HG03354 (cell line): ENCODE data around the gene TREM1.

Experiments used
- ATAC-seq: cut with Tn5 transposase; IDR thresholded peaks from one replicate; pipeline ENCODE4 v1.9.1; 2021; ENCODE audit warnings: mild to moderate bottlenecking; ENCODE audit not compliant: unreplicated experiment, poor library complexity, severe bottlenecking

The TREM1 gene

DNA sequence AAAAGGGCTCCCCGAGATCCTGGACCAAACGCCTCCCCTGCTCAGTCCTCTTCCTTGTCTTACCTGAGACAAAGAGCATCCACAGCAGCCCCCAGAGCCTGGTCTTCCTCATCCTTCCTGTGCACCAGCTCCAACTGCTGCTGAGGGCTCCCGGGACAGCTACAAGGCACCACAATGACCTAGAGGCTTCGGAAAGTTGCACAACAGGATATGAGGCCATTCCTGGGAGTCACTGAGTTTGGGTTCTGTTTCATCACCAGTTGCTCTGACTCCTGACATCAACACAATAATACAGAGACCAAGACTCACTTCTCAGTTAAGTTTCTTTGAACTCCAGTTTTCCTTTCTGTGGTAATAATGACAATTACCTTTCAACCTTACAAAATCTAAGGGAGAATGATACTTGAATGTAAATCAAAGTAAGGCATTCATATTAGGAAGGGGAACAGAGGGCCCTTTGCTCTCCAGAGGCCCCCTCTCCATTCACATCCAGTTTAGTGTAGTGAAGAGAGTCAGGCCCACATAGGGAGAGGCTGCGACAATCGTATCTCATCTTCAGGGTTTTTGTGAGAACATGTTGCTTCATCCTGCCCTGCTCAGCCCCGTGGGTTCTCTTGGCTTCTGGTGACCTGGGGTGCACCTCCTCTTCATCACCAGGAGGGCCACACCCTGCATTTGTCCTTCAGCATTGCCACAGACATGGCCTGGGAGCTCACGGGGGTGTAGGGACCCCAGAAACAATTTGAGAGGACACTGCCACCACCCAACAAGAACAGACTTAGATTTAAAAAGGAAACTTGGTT lies at the start of gene TREM1:
Gene TREM1 (minus strand): TSS at position 139 of the 803 bp plus-strand sequence. CDS start 27 bp downstream, at position 112.
- ATAC-seq = no peak

DNA sequence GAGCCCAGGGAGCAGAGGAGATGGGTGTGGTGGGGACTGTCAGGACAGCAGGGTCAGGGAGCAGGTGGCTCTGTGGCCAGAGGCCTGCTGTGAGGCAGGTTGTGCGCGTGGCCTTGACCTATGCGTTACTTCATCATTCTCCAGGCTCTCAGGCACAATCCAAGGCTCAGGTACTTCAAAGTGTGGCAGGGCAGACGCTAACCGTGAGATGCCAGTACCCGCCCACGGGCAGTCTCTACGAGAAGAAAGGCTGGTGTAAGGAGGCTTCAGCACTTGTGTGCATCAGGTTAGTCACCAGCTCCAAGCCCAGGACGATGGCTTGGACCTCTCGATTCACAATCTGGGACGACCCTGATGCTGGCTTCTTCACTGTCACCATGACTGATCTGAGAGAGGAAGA lies 49.5 kb upstream of the TREM1 start:
- ATAC-seq = no peak

DNA sequence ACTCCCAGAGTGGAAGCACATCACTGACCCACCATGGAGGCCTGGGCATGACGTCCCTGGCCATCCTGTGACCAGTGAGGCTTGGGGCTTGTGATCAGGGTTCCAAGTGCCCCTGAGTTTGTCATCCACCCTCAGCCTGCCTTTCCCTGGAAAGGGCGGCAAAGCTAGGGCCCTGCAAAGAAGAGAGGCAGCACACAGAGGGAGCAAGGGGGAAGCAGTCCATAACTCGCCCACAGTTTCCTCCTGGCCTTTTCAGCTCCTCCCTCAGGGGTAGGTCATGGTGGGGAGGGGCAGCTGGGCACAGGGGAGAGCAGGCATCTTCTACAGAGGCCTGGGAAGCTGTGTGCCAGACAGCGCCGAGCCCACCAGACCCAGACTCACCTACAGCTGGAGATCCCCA lies 48.8 kb upstream of the TREM1 start, which contains the start of gene NCR2:
Gene NCR2 (plus strand): TSS at position 313 of the 400 bp plus-strand sequence. CDS start 269 bp downstream, outside the sequence.
- no peak for ATAC-seq

DNA sequence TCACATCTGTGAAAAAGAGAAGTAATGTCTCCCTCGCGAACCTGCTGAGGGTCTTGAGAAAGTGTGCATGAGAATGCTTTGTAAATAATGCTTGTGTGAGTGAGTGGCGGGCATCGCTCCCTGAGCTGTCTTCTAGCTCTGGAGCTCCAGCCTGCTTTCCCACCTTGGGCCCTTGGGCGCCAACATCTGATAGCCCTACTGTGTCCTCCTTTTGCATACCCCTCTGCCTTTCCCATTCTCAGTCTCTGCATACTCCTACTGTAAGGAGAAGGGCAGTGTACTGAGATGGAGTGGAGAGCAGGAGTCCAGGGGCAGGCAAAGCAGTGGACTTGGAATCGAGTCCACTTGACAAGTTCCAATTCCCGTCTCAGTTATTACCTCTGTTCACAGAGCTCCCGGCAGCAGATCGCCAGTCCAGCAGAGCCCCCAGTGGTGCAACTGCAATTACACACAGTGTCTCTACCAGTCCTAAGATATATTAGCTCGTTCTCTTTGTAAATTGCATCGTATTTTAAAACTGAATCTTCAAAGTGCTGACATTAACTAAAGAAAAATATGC lies 48.1 kb upstream of the TREM1 start:
- no peak for ATAC-seq

DNA sequence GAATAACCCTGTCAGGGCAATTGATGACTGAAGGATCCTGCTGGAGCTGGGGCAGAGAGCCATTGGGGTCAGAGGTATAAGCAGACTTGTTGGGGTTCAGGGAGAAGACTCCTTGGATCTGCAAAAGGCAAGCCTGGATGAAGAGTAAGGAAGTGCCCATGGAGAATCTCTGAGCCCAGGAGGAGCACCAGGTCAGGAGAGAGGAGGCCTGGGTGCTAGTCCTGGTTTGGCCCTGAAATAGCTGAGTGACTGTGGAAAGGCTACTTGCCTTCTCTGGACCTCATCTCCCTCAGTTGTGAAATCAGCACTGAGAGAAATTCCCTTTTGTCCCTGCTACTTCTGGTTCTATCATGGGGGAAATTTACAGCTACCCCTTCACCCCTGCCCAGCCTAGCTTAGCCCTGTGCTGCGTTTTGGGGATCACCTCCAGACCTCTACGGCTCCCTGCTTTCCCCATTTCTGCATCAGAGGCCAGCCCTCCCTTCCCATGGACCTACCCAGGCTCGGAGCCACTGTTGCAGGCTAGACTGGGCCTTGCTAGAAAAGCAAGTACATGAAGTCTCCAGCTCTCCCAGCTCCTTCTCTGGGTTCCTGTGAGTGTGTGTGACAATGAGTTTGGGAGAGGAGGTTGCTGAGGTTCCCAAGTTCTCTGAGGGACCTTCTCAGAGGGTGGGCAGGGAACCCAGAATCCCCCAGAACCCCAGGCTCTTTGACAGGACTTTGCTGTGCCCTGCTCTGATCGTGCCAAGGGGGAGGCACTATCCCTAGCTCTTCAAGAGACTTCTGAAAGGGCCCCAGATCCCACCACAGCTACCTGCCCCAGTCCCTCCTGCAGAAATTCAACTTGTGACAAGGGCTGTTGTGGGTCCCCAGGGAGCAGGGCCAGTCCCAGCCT lies 46.6 kb upstream of the TREM1 start:
- ATAC-seq = no peak

DNA sequence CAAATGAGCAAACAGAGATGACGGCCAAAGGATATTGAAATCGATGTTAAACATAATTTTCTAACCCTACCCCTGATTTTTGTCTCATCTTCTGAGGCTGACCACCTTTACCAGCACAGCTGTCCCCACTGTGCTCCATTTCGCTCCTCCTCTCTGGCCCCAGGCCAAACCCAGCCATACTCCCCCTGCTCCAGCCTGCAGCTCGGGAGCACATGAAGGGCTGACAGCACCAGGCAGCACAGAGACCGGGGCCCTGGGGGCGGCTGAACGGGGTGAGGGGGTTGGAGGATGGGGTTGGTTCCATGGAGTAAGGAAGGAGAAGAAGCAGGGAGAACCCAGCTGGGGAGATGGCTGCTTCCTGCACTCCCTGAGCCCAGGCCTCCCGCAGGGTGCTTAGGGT lies 45.8 kb upstream of the TREM1 start:
- no peak for ATAC-seq

DNA sequence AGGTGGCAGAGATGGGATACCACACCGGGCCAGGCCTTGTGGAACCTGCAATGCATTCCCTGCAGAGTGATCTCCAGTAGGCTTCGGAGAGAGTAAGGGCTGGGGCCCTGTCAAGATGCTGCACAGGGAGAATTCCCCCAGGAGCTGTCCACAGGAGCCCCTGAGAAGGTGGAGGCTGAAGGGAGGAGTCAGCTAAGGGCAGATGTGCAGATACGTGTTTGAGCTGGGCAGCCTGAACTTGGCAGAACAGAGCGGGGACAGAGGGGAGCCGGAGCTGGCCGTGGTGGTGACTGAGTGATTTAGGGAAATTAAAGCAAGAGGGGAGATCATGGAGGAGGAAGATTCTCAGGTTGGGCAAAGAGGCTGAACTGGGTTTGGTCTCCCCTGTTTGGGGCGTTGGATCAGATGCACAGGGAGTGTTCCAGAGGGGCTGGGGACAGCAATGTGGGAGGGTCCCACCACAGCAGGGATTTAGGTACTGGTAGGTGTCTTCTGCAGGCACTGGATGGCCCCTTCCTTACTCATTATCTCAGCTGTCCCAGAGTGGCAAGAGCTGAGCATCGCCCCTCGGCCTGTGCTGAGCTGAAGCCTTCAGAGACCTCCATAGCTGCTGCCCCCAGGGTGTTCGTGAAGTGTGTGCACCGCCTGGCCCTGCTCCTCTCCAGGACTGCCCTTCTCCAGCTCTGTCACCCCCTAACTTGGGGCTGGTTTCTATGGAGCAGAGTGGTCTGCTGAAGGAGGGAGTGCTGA lies 45.1 kb upstream of the TREM1 start:
- ATAC-seq = no peak

DNA sequence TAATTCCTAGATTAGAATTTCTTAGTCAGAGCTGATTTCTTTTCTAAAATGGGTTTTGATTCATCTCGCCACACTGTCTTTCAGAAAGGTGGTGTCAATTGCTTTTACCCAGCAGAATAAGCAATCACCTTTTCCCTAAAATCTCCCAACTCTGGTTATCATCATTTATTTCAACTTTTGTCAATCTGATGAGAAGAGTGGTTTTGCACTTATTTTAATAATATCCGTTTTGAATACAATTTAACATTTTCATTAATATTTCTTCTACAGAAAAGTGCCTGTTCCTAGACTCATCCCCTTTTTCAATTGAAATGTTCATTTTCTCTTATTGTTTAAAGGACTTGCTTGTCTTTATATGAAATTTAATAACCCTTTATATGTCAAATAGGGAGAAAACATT lies 40.7 kb upstream of the TREM1 start:
- ATAC-seq = no peak

DNA sequence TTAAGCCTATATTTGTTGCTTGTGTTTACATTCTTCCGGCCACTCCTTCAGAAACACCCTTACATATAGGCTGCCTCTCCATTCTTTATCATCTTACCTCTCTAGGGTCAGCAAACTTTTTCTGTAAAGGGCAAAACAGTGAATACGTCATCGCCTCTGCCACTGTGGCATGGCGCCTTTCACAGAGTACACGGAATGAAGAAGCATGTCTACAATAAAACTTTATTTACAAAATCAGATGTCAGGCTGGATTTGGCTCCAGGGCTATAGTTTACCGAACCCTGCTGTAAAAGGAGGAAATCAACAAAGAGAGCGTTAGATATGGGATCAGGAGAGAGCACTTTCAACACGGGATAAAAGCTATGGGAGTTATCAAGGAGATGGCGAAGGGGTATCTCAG lies 39.6 kb upstream of the TREM1 start:
- no peak for ATAC-seq

DNA sequence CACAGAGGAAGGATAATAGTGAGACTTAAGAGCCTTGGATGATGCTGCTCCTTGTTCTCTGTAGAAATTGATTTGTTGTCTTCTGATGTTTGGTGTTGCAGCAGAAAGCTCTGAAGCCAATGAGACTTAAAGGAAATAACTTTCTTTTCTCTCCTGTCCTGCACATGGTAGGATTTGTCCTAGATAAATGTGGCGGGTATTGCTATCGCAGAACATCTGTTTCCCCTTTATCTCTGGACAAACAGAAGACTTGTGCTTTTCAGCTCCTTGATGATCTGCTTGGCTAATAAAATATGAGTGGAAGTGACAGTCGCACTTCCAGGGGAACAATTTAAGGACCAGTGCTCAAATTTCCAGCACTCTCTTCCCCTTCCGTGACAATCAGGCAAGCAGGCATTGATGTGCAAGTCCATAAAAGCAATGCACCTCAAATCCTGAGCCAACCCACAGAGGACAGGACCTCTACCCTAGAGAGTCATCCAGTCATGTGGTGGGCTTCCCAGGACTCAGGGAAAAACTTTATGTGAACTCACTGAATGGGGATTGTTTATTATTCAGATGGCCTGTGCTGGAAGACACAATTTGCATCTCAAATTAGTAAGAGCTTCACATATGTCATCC lies 39.1 kb upstream of the TREM1 start:
- no peak for ATAC-seq

DNA sequence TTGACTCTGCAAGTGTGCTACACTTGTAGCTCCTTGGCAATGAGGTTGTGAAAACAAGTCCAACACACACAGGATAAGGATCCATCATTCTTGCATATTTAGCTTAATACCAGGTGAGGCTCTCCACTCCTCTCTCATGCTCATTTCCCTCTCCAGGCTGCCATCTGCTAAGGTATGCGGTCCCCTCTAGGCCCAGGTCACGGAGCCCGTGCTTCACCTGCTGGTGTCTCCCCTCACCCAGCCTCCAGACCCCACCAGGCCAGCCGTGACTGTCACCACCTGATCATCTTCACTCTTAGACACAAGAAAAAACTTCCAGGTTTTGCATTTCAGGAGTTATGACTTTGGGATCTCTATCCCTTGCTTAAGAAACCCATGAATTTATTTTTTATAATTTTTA lies 34.7 kb upstream of the TREM1 start:
- ATAC-seq = no peak

DNA sequence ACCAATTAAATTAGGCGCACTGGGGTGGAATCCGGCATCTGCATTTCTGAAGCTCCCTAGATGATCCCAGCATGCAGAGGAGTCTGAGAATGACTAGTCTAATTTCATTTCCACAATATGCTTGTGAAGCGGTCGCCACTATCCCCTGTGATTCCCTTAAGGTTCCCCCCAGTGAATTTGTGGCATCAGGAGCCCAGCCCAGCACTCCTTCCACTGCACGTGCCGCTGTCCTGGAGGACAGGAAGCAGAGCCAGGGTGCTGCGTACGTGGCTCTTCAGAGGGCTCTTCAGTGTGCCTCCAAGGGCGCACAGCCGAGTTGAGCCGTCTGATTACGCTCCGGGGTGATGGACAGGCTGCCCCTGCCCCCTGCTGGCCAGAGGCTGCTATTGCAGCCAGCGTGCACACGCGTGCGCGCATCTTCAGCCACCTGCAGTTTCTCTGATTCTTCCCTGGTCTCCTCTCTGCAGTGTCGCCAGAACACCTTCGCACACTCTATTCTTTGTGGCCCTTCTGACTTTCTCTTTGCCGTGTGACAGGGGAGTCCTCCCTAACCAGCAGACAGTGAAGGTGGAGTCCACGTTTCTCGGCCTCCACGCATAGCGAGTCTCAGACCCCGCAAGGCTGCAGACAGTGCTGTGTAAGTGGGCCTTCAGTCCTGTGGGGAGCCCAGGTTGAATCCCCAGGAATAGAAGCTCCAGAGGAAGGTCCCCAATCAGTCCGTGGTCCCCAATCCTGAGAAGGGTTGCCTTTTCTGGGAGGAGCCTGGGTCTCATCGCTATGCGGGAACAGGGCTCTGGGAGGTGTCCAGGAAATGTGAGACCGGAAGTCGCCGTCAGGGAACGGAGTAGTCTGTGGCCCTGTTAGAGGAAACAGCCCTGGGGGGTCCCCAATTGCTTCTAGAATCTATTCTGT lies 32.4 kb upstream of the TREM1 start:
- ATAC-seq = peak; percentile 88

DNA sequence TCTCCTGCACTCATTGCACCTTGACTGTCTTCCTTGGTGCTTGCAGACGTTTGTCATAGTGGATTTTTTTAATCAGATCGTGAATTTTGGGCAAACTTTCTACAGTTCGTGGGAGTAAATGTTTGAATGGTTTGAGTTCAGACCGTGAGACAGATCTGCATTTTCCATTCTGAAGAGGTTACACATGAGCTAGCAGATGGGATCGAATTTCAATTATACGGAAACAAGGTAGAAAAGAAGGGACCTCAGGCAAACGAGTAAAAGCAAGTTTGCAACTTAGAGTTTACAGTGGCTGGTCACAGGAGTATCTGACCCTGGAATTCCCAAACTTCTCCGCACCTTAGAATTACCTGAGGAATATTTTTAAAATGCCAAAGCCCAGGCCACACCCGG lies 31.8 kb upstream of the TREM1 start:
- no peak for ATAC-seq

DNA sequence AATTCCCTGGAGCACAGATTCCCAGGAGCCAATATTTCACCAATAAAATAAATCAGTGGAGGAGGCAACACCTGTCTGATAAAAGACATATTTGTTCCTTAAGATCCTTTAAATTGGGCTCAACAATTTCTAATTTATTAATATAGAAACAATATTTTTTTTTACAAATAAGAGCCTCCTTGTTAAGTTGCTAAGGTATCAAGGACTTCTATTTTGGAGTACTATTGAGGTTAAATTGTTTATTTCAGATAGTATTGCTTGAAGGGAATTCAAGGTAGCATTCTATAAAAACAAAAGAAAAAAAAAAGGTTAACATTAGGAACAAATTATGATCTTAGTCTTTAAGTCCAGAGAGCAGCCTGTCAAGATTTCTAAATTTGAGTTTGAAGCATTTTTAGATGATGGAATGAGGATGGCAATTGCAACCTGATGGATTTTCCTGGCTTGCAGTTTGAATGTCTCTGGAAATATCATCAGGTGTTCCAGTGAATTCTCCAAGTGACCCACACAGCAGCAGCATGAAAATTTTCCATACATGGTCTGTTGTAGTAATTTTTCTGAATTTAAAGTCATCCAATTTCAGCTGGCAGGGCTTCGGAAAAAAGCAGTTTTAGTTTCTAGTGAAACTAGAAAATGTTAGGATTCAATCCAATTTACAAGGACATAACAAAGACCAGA lies 29.6 kb upstream of the TREM1 start:
- ATAC-seq = no peak

DNA sequence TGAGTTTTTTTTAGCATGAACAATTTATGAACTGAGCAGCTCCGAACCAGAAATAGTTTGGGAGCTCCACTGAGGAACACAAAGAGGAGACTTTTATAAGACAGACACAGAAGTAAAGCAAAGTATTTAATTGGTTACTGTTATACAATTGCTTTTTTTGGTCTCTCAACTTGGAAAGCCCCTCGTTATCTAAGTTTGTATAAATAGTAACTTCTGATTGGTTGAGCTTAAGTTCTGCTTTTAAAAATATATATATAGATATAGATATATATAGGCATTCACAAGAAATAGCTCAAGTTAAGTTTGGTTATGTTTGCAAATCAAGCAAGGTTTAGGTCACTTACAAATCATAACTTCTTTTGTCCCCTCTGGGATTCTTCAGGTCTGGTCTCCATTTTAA lies 28.7 kb upstream of the TREM1 start:
- no peak for ATAC-seq

DNA sequence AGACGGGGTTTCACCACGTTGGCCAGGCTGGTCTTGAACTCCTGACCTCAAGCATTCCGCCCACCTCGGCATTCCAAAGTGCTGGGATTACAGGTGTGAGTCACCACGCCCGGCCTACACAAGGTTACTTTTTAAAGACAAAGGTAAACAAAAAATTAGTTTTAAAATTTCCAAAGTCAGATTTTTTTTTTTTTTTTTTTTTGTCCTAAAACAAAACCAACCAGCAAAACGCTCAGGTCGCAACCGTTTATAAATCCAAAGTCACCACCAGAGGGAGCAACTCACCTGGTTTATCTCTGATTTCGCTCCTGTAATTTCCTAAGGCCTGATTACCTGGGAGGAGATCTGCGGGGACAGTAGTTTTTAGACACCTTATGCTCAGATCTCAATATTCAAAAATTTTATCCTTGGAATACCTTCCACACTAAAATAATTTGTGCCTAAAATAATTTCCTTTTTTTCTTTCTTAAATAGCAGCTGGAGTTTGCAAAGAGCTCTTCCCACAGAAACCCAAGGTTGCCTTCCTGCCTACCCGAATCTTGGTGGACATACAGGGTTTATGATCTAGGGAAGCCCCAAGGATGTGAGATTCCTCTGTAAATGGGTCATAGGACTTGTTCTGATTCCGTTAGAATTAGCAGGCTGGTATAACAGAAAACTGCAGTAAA lies 19.8 kb upstream of the TREM1 start:
- no peak for ATAC-seq

DNA sequence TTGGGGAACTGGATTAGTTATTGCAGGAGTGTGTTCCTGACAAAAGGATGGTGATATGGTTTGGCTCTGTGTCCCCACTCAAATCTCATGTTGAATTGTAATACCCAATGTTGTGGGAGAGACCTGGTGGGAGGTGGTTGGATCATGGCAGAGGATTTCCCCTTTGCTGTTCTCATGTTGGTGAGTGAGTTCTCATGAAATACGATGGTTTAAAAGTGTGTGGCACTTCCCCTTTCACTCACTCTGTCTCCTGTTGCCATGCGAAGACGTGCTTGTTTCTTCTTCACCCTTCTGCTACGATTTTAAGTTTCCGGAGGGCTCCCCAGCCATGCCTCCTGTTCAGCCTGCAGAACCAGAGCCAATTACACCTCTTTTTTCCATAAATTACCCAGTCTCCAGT lies 16.2 kb upstream of the TREM1 start:
- ATAC-seq = no peak
